Common myeloid progenitor, CD34-positive (primary cell): Measurements from ENCODE around the gene ADGRB3.

Experiments used
- CTCF ChIA-PET: fragments of 350-600 bp; sonication (Branson Sonifier 250); formaldehyde crosslinking; loops from one replicate; lab custom pipeline; 2021; ENCODE audit warnings: antibody characterized with exemption; lab: Charles Lee
- POLR2A ChIA-PET: fragments of 350-600 bp; sonication (Branson Sonifier 250); formaldehyde crosslinking; loops from one replicate; lab custom pipeline; 2021; ENCODE audit warnings: antibody characterized with exemption; lab: Charles Lee
- DNase-seq, 3 donors: peaks; one replicate each; pipeline versions ENCODE4 v3.0.0 to v3.0.0-alpha.2; 2013
- H3K27ac ChIP-seq, 2 experiments: 1 replicate in 1 of 2; 2 replicates in 1 of 2; pipeline ENCODE4 v1.7.0; 2013; ENCODE audit warnings: inconsistent platforms in 2 of 2, low read length in 2 of 2, mild to moderate bottlenecking in 2 of 2, low read depth in 1 of 2, moderate library complexity in 1 of 2; ENCODE audit not compliant: severe bottlenecking in 2 of 2, insufficient read depth in 1 of 2, poor library complexity in 1 of 2
- H3K27me3 ChIP-seq, 5 experiments: replicated peaks in 2 of 5; 1 replicate in 3 of 5; 2 replicates in 2 of 5; pipeline versions ENCODE4 v1.6.1 to v1.7.0; 2013; ENCODE audit warnings: low read length in 4 of 5, mild to moderate bottlenecking in 2 of 5, moderate library complexity in 2 of 5, inconsistent platforms in 1 of 5; ENCODE audit not compliant: insufficient read depth in 5 of 5, control insufficient read depth in 4 of 5
- H3K36me3 ChIP-seq, 4 experiments: 1 replicate in 2 of 4; 2 replicates in 2 of 4; pipeline versions ENCODE4 v1.6.1 to v1.7.0; 2013; ENCODE audit warnings: low read length in 3 of 4, control low read depth in 1 of 4, mild to moderate bottlenecking in 1 of 4; ENCODE audit not compliant: control insufficient read depth in 4 of 4, insufficient read depth in 4 of 4
- H3K4me1 ChIP-seq, 4 experiments: 1 replicate in 3 of 4; 2 replicates in 1 of 4; pipeline versions ENCODE4 v1.6.1 to v1.7.1; 2013; ENCODE audit warnings: low read length in 3 of 4, mild to moderate bottlenecking in 3 of 4, control low read depth in 1 of 4, inconsistent platforms in 1 of 4, moderate library complexity in 1 of 4; ENCODE audit not compliant: control insufficient read depth in 4 of 4, insufficient read depth in 4 of 4; ENCODE audit errors: control extremely low read depth in 1 of 4
- H3K4me3 ChIP-seq, 7 experiments: 1 replicate in 4 of 7; 2 replicates in 3 of 7; pipeline versions ENCODE4 v1.5.1 to v1.7.0; 2013; ENCODE audit warnings: mild to moderate bottlenecking in 7 of 7, low read length in 6 of 7, moderate library complexity in 6 of 7, inconsistent platforms in 2 of 7, low read depth in 2 of 7, control low read depth in 1 of 7; ENCODE audit not compliant: insufficient read depth in 4 of 7, control insufficient read depth in 1 of 7; ENCODE audit errors: extremely low read depth in 1 of 7
- H3K9me3 ChIP-seq, 5 experiments: 1 replicate in 4 of 5; 2 replicates in 1 of 5; pipeline versions ENCODE4 v1.6.1 to v1.7.1; 2013; ENCODE audit warnings: low read length in 4 of 5, mild to moderate bottlenecking in 2 of 5, inconsistent platforms in 1 of 5, low read depth in 1 of 5, moderate library complexity in 1 of 5; ENCODE audit not compliant: control insufficient read depth in 4 of 5, insufficient read depth in 2 of 5; ENCODE audit errors: control extremely low read depth in 1 of 5
- WGBS: methylation state at CpG from one replicate; pipeline ENCODE4 v1.1.5; 2013; ENCODE audit not compliant: insufficient coverage; 5-methylcytosine and 5-hydroxymethylcytosine counted together

The ADGRB3 gene

DNA sequence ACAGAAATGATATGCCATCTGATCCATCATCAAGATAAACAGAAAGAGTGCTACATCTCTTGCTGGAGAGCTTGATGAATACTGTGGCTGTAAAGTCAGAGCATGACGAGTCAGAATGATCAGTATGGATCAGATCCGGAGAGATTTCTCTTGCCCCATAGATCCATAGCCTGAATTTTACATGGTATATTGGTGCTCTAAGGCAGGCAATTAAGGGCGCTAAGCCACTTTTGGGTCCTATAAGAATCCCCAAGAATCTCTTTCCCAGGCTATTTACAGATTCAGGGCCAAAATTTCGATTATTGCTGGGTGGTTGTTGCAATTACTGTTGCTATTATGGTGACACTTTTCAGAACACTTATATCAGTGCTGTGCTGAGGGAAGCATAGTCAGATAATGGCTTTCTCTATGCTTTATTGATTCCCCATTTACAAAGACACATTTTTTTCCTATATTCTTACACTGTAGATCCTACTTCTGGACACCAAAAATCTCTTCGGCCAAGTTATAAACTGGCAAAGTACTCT, 94.4 kb downstream of the ADGRB3 start:
- Histone ChIP-seq H3K27ac (no peak overlapping the region), H3K4me1 (peaks cover 2 to 13% (median 4%) of the 10 kb centered on the region in 4 experiments), H3K4me3 (no peak overlapping the region), H3K36me3 (no peaks in the 10 kb centered on the region), H3K9me3 (no peaks in the 10 kb centered on the region), H3K27me3 (peaks cover 0 to 2% (median 0%) of the 10 kb centered on the region in 5 experiments)
- no peak for DNase-seq
- POLR2A ChIA-PET: no interaction called here
- 100% methylated on average over 2 of the region's 5 CpGs for WGBS
- CTCF ChIA-PET: no interaction called here

DNA sequence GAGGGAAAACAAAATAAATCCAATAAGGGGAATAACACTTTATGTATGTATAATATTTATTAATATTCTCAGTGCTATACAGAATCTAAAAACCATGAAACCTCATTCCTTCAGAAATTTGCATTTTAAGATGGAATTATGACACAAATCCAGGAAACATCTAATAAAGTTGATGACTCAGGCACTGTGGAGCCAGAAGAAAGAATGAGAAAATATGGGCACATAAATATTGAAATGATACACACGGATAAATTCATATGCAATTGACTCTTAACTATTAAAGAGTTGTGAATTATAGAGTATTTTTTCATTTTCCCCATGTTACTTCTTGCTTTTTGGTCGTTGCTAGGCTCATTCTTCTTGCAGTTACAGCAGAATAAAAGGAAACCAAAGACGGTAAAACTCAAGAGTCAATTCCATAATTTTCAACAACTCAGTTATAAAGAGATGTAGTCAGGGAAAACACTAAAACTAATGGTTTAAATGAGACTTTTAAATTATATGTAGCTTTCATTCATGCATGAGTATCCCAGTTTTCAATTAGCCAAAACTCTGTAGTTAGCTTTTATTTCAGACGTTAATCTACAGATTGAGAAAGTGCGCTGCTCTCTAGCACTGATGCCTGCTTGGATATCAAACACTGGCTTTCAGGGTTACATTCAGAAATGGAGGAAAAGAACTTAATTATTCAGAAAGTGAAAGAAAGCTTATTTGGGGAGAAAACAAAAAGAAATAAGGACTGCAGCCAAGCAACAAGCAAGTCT, 95.4 kb downstream of the ADGRB3 start:
- no peak overlapping the region for H3K27ac ChIP-seq
- POLR2A ChIA-PET: no interaction called here
- 100% methylated on average over 1 of the region's 5 CpGs for WGBS
- peaks cover 0 to 2% (median 0%) of the 10 kb centered on the region in 5 experiments for H3K27me3 ChIP-seq
- H3K9me3 ChIP-seq: no peaks in the 10 kb centered on the region
- DNase-seq: no peak
- CTCF ChIA-PET: interaction anchor here (1.0 kb wide), 1 partner anchor 93 kb away, joined by 4 read pairs; no protein-coding TSS in a partner anchor
- H3K4me3 ChIP-seq: no peak overlapping the region
- H3K4me1 ChIP-seq: peaks cover 2 to 13% (median 4%) of the 10 kb centered on the region in 4 experiments
- H3K36me3 ChIP-seq: no peaks in the 10 kb centered on the region

DNA sequence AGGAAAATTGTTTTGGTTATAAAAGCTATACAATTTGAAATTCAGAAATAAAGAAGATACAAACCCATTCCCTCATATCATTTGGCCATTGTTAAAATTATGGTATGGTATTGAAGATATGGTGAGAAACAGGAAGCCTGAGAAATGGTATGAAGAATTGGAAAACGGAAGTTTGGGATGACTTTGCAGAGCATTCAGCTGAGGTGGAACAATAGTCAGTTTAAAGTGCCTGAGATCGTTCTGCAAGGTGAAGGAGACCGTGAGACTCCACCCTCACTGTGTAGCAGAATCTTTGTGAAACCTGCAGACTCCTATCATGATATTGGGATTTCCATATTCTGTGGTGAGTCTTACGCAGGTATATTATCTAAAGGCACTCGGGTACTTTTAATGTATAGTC, 97.3 kb downstream of the ADGRB3 start:
- Histone ChIP-seq H3K4me1 (peaks cover 2 to 15% (median 6%) of the 10 kb centered on the region in 4 experiments), H3K4me3 (no peak overlapping the region), H3K27me3 (peaks cover 0 to 2% (median 0%) of the 10 kb centered on the region in 5 experiments), H3K9me3 (no peaks in the 10 kb centered on the region), H3K27ac (no peak overlapping the region), H3K36me3 (no peaks in the 10 kb centered on the region)
- DNase-seq: peak in 2 of 3 donors; percentile 55 to 65
- WGBS: 11% methylated on average over 3 of the region's 5 CpGs
- ChIA-PET POLR2A (no interaction called here), CTCF (no interaction called here)

DNA sequence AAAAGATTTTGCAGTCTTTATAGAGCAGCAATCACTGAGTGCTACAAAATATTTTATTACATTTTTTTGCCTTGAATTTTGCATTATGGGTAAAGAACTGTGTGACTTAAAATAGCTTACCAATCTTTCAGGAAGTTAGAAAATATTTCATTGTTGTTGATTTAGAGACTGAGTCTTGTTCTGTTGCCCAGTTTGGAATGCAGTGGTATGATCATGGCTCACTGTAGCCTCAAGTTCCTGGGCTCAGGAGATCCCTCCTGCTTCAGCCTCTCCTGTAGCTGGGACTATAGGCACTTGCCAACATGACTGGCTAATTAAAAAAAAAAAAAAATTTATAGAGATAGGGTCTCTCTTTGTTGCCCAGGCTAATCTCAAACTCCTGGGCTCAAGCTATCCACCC, 100.8 kb downstream of the ADGRB3 start:
- Histone ChIP-seq H3K9me3 (no peaks in the 10 kb centered on the region), H3K4me1 (peaks cover 10 to 30% (median 20%) of the 10 kb centered on the region in 4 experiments), H3K27me3 (no peaks in the 10 kb centered on the region), H3K36me3 (no peaks in the 10 kb centered on the region), H3K4me3 (no peak overlapping the region), H3K27ac (no peak overlapping the region)
- ChIA-PET CTCF (interaction anchor here (0.6 kb wide), 1 partner anchor 205 kb away, joined by 5 read pairs; no protein-coding TSS in a partner anchor), POLR2A (no interaction called here)
- no peak for DNase-seq

GRCh38 chr6:68737061-68737460, 102.0 kb downstream of the ADGRB3 start:
- Histone ChIP-seq H3K9me3 (no peaks in the 10 kb centered on the region), H3K36me3 (no peaks in the 10 kb centered on the region), H3K4me1 (peaks cover 13 to 38% (median 26%) of the 10 kb centered on the region in 4 experiments), H3K27me3 (no peaks in the 10 kb centered on the region), H3K27ac (no peak overlapping the region), H3K4me3 (no peak overlapping the region)
- ChIA-PET CTCF (interaction anchor here (1.5 kb wide), 1 partner anchor 101 kb away, joined by 4 read pairs; the partner anchor contains the start of gene ADGRB3), POLR2A (no interaction called here)
- no peak for DNase-seq

DNA sequence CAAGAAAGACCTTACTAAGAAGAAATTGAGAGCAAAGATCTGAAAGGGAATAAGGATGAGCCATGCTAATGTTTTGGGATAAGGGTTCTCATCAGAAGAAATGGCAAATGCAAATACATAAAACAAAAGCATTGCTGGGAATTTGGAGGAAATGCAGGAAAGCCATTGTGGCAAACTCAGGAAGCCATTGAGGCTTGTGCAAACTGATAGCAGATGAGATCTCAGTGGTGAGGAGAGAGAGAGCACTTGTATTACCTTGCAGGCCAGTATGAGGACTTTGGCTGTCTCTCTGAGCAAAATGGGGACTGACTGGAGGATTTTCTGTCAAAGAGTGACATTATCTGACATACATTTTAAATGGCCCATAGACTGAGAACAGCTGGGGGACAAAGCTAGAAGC, 103.0 kb downstream of the ADGRB3 start:
- ChIA-PET CTCF (no interaction called here), POLR2A (no interaction called here)
- no peaks in the 10 kb centered on the region for H3K9me3 ChIP-seq
- peaks cover 13 to 34% (median 23%) of the 10 kb centered on the region in 4 experiments for H3K4me1 ChIP-seq
- H3K36me3 ChIP-seq: no peaks in the 10 kb centered on the region
- peak in 2 of 3 donors; percentile 36 to 41 for DNase-seq
- H3K4me3 ChIP-seq: peak overlapping the region in 1 of 7 experiments; percentile 39
- no peak overlapping the region for H3K27ac ChIP-seq
- H3K27me3 ChIP-seq: no peaks in the 10 kb centered on the region

DNA sequence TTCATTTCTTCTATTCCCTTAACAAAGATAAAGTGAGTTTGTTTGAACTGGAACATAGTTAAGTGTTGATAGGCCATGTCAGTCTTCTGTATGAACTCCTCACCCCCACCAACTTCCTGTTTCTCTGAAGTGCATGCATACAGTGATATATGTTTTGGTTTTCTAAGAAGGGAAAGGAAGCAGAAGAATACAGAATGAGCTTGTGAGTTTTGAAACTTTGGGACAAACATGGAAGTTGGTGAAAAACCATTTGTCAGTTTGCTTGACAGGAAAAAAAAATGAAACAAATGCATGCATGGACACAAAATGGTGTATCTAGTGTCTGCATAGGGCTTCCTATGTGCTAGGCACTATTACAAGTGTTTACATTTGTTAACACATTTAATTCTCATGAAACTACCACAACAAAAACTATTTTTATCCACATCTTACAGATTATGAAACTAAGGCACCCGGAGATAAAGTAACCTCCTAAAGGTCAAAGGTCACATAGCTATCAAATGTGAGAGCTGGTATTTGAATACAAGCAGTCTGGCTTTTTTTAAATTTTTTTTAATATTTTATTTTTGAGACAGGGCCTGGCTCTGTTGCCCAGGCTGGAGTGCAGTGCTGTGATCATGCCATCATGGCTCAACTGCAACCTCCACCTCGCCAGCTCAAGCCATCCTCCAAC, 105.9 kb downstream of the ADGRB3 start:
- CTCF ChIA-PET: no interaction called here
- Histone ChIP-seq H3K27me3 (no peaks in the 10 kb centered on the region), H3K9me3 (no peaks in the 10 kb centered on the region), H3K27ac (no peak overlapping the region), H3K36me3 (no peaks in the 10 kb centered on the region), H3K4me1 (peaks cover 13 to 34% (median 21%) of the 10 kb centered on the region in 4 experiments), H3K4me3 (peak overlapping the region in 2 of 7 experiments; percentile 2 to 19)
- DNase-seq: peak; percentile 34 to 87 (median 78)
- POLR2A ChIA-PET: interaction anchor here (0.6 kb wide), 1 partner anchor 20 kb away, joined by 3 read pairs; no protein-coding TSS in a partner anchor
- 100% methylated on average over 1 of the region's 2 CpGs for WGBS
